HepG2 (cell line): ENCODE data around the gene PDCD11. TPM values are rescaled to one million over a fixed set of nuclear protein-coding genes. Genes with fewer than 3 reads are reported as not detected.

ENCODE experiments used
- CENPT ChIP-seq: sonication (generic); formaldehyde crosslinking; IDR thresholded peaks from 2 replicates; pipeline ENCODE4 v1.8.0; 2022; ENCODE audit warnings: low read depth, mild to moderate bottlenecking, moderate library complexity, missing genetic modification reagents
- CTCF ChIP-seq: sonication (generic); formaldehyde crosslinking; IDR thresholded peaks from 2 replicates; pipeline ENCODE4 v1.5.0; 2020; ENCODE audit warnings: mild to moderate bottlenecking, missing genetic modification reagents, moderate library complexity
- HMG20A ChIP-seq: IDR thresholded peaks from 2 replicates; pipeline ENCODE4 v1.6.1; 2016; ENCODE audit warnings: borderline replicate concordance
- MLXIP ChIP-seq: sonication (generic); formaldehyde crosslinking; IDR thresholded peaks from 2 replicates; pipeline ENCODE4 v1.9.0; 2021; ENCODE audit warnings: missing genetic modification reagents, borderline replicate concordance
- PAF1 ChIP-seq: IDR thresholded peaks from 2 replicates; pipeline ENCODE4 v1.6.1; 2016; ENCODE audit warnings: missing genetic modification reagents, missing compliant biosample characterization
- SOX13 ChIP-seq, 3 experiments: fragments of 450-650 bp in 1 of 3; sonication (generic) in 1 of 3; formaldehyde crosslinking in 1 of 3; IDR thresholded peaks in 2 of 3; conservative IDR thresholded peaks in 1 of 3; 2 replicates each; pipeline versions ENCODE4 v1.5.0 to v1.6.1; 2016 to 2020; ENCODE audit warnings: antibody characterized with exemption in 1 of 3, mild to moderate bottlenecking in 1 of 3, missing compliant biosample characterization in 1 of 3, missing genetic modification reagents in 1 of 3, moderate library complexity in 1 of 3
- SRSF4 ChIP-seq: fragments of 200-400 bp; formaldehyde crosslinking; IDR thresholded peaks from one replicate; pipeline ENCODE4 v1.6.1; 2018; ENCODE audit warnings: mild to moderate bottlenecking, low read depth, low read length, moderate library complexity; ENCODE audit not compliant: poor library complexity, severe bottlenecking
- WIZ ChIP-seq: sonication (generic); formaldehyde crosslinking; IDR thresholded peaks from 2 replicates; pipeline ENCODE4 v1.5.1; 2020; ENCODE audit warnings: mild to moderate bottlenecking, missing genetic modification reagents
- ZMYM3 ChIP-seq: sonication (generic); formaldehyde crosslinking; IDR thresholded peaks from 2 replicates; pipeline ENCODE4 v1.5.1; 2020; ENCODE audit warnings: mild to moderate bottlenecking, missing genetic modification reagents
- ZNF256 ChIP-seq: sonication (generic); formaldehyde crosslinking; conservative IDR thresholded peaks from 2 replicates; pipeline ENCODE4 v1.4.0; 2020; ENCODE audit warnings: missing genetic modification reagents
- ZNF337 ChIP-seq: sonication (generic); formaldehyde crosslinking; IDR thresholded peaks from 2 replicates; pipeline ENCODE4 v1.5.1; 2020; ENCODE audit warnings: missing genetic modification reagents, low read depth, mild to moderate bottlenecking, borderline replicate concordance
- ZNF615 ChIP-seq: sonication (generic); formaldehyde crosslinking; IDR thresholded peaks from 2 replicates; pipeline ENCODE4 v1.5.0; 2020; ENCODE audit warnings: mild to moderate bottlenecking, missing genetic modification reagents, borderline replicate concordance
- ZNF83 ChIP-seq: sonication (generic); formaldehyde crosslinking; IDR thresholded peaks from 2 replicates; pipeline ENCODE4 v1.4.0; 2020; ENCODE audit warnings: missing genetic modification reagents, mild to moderate bottlenecking, borderline replicate concordance
- ZNF879 ChIP-seq: sonication (generic); formaldehyde crosslinking; IDR thresholded peaks from 2 replicates; pipeline ENCODE4 v1.8.1; 2023; ENCODE audit warnings: missing genetic modification reagents
- polyA plus RNA-seq, 8 experiments: library from polyadenylated mRNA; depleted of rRNA in 3 of 8; stranded (reverse) in 7 of 8; unstranded in 1 of 8; fragments of >200 nt; fragmentation: Illumina TruSeq in 4 of 8; extraction: Trizol in 4 of 8; gene quantifications; 2 replicates each; pipeline versions ENCODE4 v1.2.1 to v1.2.3, GENCODE V29; 2011 to 2016; ENCODE audit warnings: low read depth in 4 of 8, missing spikeins in 1 of 8, mixed read lengths in 1 of 8; ENCODE audit not compliant: insufficient read depth in 1 of 8
- total RNA-seq, 5 experiments: library from RNA; depleted of rRNA; stranded (reverse); fragments of >200 nt; fragmentation: Illumina TruSeq; extraction: Trizol; gene quantifications; 2 replicates each; pipeline ENCODE4 v1.2.3, GENCODE V29; 2016; ENCODE audit warnings: low read depth in 1 of 5
- TF ChIP-seq, protein P1 (sequence below): sonication (generic); formaldehyde crosslinking; IDR thresholded peaks from 2 replicates; pipeline ENCODE4 v1.4.0; 2020; ENCODE audit warnings: mild to moderate bottlenecking, missing genetic modification reagents
- TF ChIP-seq, protein P2 (sequence below): sonication (generic); formaldehyde crosslinking; IDR thresholded peaks from 2 replicates; pipeline ENCODE4 v1.5.1; 2020; ENCODE audit warnings: missing genetic modification reagents, mild to moderate bottlenecking, borderline replicate concordance
- TF ChIP-seq, protein P3 (sequence below): sonication (generic); formaldehyde crosslinking; IDR thresholded peaks from 2 replicates; pipeline ENCODE4 v1.4.0; 2020; ENCODE audit warnings: low read depth, mild to moderate bottlenecking, missing genetic modification reagents

Gene PDCD11
- total and polyA plus RNA-seq, 2 of the 13 experiments (the other 11 are each of a cell fraction or from before 2014, with no cell fraction given), result 12.8 to 52.8 TPM

GRCh38 chr10:103396067-103396788 lies at the start of gene PDCD11, which contains the start of gene ATP5MK (continued):
- TF ChIP-seq CTCF (CRISPR knock-in tag) (peak; percentile 60), HMG20A (no peak), SRSF4 (no peak), PAF1 (CRISPR knock-in tag) (no peak), ZMYM3 (CRISPR knock-in tag) (no peak), ZNF879 (CRISPR knock-in tag) (no peak), ZNF256 (no peak), SOX13 (IDR thresholded peaks at IDR 0.05) (no peak), SOX13 (CRISPR knock-in tag; conservative IDR thresholded peaks at IDR 0.05 in 1 of 2, IDR thresholded peaks at IDR 0.05 in 1 of 2) (peak in 1 of 2 experiments; percentile 5; a peak in 2 of 4 replicates), CENPT (CRISPR knock-in tag) (no peak), MLXIP (0 out of 2 replicates have a peak, but pooled peaks have one; percentile 61), ZNF615 (0 out of 2 replicates have a peak, but pooled peaks have one; percentile 31), ZNF337 (CRISPR knock-in tag) (no peak; the same call in 1 of the 2 replicates), ZNF83 (CRISPR knock-in tag) (no peak), WIZ (CRISPR knock-in tag) (0 out of 2 replicates have a peak, but pooled peaks have one; percentile 28)
- TF ChIP-seq, protein P1, sequence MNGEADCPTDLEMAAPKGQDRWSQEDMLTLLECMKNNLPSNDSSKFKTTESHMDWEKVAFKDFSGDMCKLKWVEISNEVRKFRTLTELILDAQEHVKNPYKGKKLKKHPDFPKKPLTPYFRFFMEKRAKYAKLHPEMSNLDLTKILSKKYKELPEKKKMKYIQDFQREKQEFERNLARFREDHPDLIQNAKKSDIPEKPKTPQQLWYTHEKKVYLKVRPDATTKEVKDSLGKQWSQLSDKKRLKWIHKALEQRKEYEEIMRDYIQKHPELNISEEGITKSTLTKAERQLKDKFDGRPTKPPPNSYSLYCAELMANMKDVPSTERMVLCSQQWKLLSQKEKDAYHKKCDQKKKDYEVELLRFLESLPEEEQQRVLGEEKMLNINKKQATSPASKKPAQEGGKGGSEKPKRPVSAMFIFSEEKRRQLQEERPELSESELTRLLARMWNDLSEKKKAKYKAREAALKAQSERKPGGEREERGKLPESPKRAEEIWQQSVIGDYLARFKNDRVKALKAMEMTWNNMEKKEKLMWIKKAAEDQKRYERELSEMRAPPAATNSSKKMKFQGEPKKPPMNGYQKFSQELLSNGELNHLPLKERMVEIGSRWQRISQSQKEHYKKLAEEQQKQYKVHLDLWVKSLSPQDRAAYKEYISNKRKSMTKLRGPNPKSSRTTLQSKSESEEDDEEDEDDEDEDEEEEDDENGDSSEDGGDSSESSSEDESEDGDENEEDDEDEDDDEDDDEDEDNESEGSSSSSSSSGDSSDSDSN, result peak; percentile 56; the same call in 1 of the 2 replicates
- TF ChIP-seq, protein P2, sequence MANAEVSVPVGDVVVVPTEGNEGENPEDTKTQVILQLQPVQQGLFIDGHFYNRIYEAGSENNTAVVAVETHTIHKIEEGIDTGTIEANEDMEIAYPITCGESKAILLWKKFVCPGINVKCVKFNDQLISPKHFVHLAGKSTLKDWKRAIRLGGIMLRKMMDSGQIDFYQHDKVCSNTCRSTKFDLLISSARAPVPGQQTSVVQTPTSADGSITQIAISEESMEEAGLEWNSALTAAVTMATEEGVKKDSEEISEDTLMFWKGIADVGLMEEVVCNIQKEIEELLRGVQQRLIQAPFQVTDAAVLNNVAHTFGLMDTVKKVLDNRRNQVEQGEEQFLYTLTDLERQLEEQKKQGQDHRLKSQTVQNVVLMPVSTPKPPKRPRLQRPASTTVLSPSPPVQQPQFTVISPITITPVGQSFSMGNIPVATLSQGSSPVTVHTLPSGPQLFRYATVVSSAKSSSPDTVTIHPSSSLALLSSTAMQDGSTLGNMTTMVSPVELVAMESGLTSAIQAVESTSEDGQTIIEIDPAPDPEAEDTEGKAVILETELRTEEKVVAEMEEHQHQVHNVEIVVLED (CRISPR knock-in tag), result peak; percentile 78
- TF ChIP-seq, protein P3, sequence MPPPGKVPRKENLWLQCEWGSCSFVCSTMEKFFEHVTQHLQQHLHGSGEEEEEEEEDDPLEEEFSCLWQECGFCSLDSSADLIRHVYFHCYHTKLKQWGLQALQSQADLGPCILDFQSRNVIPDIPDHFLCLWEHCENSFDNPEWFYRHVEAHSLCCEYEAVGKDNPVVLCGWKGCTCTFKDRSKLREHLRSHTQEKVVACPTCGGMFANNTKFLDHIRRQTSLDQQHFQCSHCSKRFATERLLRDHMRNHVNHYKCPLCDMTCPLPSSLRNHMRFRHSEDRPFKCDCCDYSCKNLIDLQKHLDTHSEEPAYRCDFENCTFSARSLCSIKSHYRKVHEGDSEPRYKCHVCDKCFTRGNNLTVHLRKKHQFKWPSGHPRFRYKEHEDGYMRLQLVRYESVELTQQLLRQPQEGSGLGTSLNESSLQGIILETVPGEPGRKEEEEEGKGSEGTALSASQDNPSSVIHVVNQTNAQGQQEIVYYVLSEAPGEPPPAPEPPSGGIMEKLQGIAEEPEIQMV (CRISPR knock-in tag), result 0 out of 2 replicates have a peak, but pooled peaks have one; percentile 63
